Femur (tissue), 1 donor: ENCODE measurements around the gene GRIN2C.
A peak's percentile ranks its signal among the peaks of the same experiment; 100 is the strongest.

Source experiments
- DNase-seq: peaks from one replicate; pipeline ENCODE4 v3.0.0-alpha.2; 2017

GRIN2C gene

DNA sequence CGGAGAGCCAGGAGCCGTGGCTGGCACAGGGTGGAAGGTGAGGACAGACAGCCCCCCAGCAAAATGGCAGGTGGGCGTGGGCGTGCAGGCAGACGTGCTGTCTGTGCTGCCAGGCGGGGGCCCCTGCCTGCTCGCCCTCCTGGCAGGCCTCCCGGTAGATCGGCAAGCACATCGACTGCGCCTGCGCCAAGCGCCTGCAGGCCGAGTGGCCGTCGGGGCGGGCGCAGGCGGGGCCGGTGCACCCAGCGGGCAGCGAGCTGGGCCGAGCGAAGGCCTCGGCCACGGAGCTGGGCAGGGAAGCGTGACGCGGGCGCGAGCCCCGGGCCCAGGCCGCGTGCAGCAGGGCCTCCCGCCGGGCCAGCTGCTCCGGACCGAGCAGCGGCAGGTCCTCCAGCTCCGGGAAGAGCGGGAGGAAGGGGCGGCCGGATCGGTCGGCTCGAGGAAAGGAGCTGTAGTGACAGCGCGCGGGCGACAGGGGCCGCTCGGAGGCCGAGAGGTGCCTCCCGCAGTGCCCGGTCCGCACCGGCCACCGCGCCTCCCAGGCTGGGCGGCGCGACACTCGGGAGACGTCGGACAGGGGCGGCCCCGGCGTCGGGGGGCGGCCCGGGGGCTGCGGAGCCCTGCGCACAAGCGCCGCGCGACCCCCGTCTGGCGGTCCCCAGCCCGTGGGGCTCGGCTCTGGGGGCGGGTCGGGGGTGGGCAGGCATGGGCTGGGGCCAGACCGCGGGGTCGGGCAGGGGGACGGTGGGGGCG lies 16.9 kb downstream of the GRIN2C start:
- peak; percentile 85 for DNase-seq

GRCh38 chr17:74842146-74842598 lies 17.5 kb downstream of the GRIN2C start:
- DNase-seq = no peak

DNA sequence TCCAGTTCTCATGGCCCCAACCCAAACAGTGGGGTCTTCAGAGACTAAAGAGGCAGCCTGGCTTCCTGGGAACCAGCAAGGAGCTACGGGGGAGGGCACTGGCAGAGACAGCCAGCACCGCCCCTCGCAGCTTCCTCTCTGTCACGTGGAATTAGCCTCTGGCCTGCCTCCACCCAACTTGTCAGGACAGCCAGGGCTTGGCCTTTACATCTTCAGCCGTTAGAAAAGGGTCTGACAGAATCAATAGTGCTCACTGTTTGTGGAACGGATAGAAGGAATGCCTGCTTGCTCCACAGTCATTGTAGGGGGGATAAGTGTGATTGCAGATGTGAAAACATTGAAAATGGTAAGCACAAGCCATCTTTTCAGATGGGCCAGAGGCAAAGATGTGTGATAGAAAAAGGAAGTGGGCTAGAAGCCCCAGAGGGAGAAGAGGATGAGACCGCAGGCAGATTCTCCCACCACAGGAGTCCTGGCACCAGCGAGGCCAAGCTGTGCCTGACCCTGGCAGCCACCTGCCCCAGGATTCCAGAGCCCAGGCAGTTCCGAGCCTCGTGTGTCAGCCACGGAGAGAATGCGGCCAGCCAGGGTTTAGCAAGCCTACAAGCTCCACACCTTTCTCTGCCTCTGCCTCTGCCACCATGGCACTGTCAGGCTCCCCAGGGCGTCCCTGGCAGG lies 18.6 kb downstream of the GRIN2C start:
- peak; percentile 88 for DNase-seq

- peak; percentile 73 for DNase-seq
Observed at GRCh38 chr17:74839990-74840852, 19.5 kb downstream of the GRIN2C start.

DNA sequence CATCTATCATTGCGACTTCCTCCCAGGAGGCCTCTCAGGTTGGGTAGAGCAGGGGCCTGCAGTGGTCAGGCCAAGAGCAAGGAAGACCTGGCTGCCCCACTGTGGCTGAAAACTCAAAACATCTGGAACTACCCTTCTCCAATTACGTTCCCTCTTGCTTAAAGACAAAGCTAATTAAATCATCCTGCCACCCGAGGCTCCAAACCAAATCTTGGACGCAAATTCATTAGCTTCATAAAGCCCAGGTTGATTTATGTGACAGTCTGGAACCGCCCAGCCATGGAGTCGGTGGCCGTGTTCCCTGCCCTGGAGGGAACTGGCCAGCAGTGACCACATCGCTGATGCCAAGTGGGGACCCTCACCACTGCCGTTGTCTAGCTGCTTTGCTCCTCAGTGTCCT lies 21.4 kb downstream of the GRIN2C start:
- DNase-seq = no peak

- no peak for DNase-seq
Observed at GRCh38 chr17:74836691-74837467, 22.8 kb downstream of the GRIN2C start.

DNA sequence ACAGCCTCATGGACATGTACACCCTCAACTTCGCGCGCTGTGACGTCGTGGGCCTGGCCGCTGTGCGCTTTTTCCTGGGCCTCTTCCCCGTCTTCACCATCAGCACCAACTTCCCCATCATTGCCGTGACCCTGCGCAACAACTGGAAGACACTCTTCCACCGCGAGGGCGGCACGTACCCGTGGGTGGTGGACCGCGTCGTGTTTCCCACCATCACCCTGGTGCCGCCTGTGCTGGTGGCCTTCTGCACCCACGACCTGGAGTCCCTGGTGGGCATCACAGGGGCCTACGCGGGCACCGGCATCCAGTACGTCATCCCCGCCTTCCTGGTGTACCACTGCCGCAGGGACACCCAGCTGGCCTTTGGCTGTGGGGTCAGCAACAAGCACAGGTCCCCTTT lies 23.5 kb downstream of the GRIN2C start:
- no peak for DNase-seq

DNA sequence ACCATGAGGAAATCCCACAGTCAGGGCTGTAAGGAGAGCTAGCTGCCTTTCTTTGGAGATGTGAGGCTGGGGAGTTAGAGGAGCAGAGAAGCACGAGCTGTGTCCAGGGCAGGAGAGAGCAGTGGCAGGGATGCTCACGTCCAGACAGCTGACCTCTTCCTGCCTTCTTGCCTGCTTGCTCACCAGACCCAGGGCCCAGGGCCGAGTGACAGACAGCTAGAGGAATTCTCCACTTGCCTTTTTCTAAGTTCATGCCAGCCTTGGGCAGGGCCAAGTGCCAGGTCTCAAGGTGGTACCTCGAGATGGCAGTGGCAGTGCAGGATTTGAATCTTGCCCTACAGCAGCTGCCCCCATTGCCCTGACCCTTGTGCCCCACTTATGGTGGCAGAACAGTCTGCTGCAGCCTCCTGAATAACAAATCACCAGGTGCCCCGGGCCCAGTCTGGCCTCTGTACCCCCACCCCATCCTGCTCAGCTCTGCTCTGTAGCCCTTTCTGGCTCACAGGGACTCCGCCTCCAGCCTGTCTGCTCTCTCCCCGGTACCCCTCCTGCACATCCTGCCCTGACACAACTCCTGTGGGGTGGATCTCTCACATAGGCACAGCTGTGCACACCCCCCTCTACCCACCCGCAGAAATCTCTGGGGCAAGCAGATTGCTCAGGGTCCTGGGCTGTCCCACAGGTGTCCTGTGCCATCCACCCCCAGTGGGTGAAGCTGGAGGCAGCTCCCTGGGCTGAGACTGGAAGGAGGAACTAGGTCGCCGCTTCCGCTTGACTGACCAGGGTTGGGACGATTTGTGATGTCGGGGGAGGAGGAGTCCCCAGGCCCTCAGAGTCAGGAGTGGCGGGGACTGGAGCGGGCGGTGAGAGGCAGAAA lies 25.9 kb downstream of the GRIN2C start:
- DNase-seq = no peak

GRCh38 chr17:74832421-74832820 lies 27.3 kb downstream of the GRIN2C start:
- no peak for DNase-seq

DNA sequence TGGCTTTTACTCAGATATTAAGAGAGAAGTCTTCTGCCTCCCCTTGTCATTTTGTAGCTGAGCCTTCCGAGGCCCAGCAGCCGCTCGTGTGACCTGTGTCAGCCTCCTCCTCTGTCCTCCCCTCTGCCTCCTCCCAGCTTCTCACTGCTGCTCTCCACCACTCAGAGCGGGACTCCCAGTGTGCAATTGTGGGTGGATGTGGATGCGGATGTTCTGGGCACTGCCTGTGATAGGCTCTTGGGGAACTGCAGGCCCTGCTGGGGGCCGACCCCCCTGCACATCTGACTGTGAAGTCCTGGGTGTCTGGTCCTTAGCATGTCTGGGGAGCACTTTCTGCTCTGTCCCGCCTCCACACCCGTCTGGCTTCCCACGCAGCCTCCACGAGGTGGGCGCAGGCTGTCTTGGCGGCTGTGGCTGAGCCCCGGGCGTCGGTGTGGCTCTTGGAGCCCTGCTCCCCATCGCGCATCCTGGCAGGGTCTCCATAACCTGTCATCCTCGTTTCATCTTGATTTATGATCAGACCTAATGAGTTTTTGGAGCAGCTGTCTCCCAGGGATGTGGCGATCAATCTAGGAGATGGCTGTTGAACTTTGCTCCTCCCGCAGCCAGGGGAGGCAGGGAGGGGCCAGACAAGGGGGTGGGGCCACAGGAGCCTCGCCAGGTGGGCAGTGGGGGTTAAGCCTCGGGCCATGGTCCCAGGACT lies 28.1 kb downstream of the GRIN2C start:
- no peak for DNase-seq

DNA sequence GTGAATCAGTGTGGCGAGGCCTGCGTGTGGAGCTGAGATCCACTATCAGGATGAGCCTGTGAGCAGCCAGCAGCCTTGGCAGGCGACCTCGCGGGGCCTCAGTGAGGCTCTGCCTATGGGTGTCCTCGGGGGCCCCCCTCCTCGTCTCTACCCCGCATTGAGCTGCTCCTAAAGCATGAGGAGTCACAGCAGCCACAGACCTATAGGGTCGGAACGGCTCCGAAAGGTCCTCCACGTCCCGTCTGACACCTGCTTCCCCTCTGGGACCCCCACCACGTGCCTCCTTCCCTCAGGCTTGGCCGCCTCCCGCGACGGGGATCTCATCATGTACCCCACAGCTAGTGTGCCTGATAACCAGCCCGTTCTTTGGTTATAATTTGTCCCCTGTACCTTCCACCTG lies 28.8 kb downstream of the GRIN2C start:
- DNase-seq = no peak

- no peak for DNase-seq
Observed at GRCh38 chr17:74827800-74828199, 31.9 kb downstream of the GRIN2C start.

GRCh38 chr17:74825952-74826719 lies 33.5 kb downstream of the GRIN2C start:
- DNase-seq = no peak

GRCh38 chr17:74824961-74825627 lies 34.6 kb downstream of the GRIN2C start:
- DNase-seq = no peak

DNA sequence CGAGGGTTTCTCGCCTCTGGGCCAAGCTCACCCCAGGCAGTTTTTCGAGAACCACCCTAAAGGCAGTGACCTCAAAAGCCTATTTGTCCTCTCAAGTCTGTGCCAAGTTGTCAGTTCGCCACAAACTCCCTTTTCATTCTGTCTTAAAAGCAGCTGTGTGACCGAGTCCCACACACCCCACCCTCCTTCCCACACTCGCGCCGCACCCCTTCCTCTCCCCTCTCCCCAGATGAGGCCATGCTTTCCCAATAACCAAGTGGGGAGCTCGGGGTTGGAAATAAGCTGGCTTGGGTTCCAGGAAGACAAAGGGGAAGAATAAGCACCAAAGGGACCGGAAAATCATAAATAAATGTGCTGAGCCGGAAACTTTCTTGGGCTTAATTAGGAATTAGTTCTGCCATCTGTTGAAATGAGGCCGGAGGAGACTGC lies 36.7 kb downstream of the GRIN2C start:
- peak; percentile 64 for DNase-seq

DNA sequence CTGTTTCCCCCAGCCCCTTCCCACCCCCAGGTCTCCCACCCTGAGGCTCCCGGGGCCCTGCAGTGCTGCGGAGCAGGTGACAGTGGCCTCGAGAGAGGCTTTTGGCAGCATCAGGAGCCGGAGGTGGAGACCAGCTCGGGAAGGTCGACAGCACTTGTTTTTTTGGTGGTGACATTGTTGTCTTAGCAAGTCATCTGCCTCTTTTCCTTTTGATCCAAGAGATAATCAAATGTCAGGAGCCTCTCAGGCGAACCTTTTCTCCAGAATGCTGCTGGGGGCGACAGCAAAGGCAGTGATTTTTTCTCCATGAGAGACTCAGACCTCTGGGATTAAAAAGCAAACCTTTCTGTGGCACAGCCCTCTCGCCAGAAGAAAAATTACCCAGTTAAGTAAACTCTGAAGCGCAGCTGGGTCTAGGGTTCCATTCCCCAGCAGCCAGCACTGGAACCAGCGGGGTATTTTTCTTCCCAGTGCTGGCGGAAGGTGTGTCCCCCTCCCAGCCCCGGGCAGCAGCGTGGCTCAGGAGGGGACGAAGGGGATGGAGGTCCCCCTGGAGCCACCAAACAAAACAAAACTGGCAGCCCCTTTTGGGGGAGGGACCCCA lies 37.2 kb downstream of the GRIN2C start:
- no peak for DNase-seq

- DNase-seq = no peak
Observed at GRCh38 chr17:74821655-74822334, 37.9 kb downstream of the GRIN2C start.

DNA sequence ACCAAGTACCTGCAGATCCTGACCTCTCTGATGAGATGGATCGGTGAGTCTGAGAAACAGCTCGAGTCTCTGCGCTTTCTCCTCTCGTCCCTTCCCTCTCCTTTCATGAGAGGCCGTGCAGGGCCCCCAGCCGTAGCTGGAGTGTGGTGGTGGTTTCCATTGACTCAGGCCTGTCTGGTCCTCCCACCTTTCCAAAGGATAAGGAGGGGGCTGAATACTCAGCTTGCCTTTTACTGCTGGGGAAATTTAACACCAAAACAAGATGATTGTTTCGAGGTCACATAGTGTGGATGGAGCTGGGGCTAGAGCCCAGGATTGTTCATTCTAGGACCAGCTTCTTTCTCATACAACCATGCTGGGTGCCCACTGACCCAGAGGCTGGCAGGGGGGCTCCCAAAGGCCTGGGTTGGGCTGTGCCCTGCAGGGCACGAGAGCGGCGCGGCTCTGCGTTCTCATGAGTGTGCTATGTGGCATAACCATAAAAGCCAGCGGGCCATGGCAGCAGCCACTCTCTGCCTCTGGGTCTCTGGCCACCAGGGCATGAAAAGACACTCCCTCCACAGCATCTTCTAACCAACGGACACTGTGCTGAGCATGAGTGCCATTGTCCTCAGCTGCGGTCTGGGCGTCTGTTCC lies 39.8 kb downstream of the GRIN2C start:
- no peak for DNase-seq
